NCI-H1930 (cell line): ENCODE measurements around the gene TGFB3.
A peak's percentile ranks its signal among the peaks of the same experiment; 100 is the strongest.

Experiments used
- DNase-seq, 2 experiments: peaks; one replicate each; lab custom pipeline; 2025; lab: John Stamatoyannopoulos, UW

TGFB3 gene

DNA sequence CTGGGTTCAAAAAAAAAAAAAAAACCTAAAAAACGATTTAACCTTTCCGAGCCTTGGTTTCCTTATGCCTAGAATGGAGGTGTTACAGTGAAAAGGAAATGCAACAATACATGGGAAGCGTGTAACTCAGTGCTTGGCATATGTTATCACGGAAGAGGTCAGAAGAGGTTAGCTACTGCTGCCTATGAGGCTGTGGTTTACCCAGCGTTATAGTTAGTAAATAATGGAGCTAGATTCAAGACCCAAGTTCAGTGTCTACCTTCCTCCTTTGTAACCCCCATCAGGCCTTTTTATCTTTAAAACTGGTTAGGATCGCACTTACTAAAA is 4.6 kb upstream of the TGFB3 start:
- no peak for DNase-seq

DNA sequence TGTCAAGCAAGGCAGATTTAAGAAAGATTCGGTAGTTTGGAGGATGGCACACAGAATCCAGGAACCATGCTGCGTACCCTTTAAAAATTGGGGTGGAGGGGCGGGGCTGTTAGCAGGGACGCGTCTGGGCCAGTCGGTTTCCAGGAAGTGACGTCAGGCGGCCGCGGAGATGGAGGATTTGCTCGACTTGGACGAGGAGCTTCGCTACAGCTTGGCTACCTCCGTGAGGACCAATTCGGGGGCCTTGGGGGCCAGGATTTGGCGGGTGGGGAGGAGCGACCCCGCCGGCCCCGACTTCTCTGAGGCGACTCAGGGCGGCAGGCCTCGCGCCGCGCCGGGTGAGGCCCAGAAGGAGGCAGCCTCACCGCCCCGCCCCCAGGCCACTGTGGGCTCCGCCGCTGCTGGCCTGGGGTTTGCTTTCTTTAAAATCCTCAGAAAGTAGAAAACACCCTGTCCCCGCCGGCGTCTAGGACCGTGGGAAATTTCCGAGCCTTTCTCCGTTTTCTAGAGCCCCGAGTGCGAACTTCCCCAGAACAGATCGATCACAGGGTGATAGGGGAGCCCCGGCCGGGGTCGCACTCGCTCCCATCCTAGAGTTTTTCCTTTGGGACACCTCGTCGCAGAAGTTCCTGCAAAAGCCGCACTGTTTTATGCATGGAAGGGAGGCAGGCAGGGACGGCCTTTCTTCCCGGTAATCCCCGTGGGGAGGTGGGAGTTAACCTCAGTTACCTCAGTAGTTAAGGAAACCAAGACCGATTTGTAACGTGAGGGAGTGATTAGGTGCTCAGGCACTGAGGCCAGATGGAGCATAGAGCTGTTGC is 4.0 kb upstream of the TGFB3 start, which contains the start of gene IFT43:
TSS of gene IFT43 (plus strand) at position 146 of the 821 bp plus-strand sequence. CDS start at position 170, 24 bp downstream.
- peak; percentile 51 to 53 for DNase-seq

DNA sequence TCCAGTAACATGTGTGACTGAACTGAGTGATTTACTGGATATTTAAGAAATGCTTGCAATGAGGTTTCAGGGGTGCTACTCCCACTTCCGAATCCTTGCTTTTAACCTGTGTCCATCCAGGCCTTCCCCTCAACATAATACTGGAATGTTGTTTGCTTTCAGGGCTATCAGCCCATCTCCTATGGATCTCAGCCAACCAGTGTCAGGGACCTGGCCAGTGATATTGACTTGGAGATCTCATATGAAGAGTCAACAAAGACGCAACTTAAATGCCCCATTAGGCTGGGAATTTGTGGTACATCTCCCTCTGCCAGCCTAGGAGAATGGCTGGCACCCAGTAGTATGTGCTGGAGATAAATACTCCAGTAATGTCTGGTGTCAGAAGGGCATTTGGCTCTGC is 2.9 kb upstream of the TGFB3 start:
- no peak for DNase-seq

DNA sequence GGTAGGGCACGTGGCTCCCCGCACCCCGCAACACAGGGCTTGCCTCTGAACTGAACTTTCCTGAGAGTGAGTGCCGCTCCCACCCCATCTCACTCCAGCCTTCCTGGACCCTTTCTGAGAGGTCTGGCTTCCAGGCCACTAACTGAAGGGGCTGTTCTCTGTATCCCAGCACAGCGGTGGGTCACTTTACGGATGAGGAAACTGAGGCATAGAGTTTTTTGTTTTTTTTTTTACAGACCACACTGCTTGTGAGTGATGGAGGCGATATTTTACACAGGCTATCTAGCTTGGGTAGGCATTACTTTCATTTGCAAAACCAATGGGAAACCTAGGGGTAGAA is 1.2 kb upstream of the TGFB3 start:
- DNase-seq = no peak

DNA sequence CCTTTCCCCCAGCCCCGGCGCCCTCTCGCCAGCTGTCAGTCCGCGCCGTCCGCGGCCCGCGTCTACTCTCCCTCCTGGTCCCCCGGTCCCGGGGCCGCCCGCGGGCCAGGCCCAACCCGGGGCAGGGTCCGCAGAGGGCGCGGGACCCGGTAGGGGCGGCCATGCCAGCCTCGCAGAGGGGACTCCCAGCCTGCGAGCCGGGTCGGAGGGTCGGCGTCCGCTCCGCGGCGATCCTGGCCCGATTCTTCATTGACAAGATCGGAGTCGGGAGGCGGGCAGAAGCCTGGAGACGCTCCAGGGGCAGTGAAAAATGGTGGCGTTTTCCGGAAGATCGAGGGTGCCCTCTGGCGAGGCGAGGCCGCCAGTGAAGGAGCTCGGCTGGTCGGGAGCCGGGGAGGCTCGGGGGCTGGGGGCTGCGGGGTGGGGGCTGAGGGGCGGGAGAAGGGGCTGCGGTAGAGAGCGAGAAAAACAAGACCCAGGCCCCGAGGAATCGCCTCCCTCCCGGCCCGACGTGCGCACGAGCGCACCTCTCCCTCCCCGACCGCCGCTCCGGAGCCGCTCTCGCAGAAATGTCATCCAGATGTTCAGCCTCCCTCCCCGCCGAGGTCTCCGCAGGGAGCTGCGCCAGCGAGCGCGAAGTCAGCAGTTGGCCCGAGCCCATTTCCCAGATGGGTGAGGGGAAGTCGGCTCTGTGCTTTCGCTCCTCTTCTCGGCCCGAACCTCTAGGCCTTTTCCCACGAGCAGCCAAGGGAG is 647 bp upstream of the TGFB3 start:
- peak; percentile 47 to 73 for DNase-seq

DNA sequence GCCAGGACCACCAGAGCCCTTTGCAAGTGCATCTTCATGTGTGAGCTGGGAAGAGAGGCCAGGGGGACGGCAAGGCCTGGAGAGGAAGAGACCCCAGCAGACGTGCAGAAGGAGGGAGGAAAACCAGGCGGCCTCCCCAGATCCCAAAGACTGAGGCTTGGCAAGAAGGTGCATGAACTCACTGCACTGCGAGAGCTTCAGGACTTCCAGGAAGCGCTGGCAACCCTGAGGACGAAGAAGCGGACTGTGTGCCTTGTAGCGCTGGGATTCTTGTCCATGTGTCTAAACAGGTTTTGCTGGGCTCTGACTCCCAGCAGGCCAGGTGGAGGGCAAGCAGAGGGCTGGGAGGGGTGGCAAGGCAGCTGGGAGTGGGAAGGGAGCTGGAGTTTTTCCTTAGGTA is 939 bp downstream of the TGFB3 start:
- no peak for DNase-seq

DNA sequence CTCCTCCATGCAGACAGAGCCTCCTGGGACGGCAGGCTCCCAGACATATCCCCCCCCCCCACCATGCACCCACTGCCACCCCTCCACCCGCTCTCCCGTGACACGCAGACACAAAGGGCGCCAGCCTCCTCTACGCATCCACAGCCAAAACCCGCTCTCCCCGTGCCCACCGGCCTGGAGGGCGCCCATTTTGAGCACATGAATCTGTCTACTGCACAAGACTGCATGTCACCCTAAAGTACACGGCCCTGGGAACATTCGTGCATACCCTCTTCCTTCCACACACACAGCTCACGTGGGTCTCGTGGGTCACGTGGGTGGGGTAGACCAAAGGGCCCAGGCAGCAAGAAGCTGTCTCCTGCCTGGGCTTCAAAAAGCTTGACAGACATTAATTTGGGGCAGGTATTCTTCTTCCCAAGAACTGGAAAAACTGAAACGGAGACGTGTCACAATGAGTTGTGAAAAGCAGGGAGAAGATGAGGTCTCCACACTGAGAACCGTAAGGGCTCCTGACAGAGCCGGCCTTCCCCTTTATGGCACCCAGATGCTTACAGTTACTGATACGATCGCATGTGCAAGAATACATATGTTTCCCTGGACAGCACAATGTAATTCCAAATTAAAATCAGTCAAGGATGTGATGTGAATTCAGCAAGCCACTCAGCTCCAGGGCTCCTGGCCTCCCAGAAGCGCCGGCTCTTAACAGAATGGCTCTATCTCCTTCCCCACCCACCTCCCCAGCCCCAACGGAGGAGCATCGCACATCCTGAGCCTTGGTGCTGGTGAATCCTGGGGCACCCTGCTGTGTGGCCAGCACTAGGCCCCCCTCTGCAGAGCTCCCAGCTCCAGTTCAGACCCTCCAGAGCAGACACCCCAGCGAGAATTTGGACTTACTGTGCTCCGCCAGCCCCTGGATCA is 1.9 kb downstream of the TGFB3 start:
- no peak for DNase-seq

DNA sequence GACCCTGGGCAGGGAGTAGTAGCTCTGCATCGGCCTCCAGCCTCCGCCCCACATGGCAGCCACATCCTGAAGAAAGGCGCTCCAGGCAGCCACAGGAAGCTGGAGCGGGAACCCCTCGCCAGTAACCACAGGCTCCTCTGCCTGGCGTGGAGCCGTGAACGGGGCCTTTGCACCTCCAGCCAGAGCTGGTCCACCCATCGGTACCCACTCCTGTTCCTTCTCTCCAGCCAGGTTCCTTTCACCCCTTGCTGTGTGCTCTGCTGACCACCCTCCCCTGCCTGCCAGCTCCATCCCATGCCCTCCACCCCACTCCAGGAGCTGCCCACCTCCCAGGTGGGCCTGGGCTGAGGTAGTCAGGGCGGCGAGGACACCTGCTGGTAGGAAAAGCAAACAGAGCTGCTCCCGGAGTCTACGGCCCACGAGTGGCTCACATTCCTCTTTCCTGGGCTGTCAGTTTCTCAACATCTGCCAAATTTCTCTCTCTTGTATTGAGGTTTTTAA is 2.7 kb downstream of the TGFB3 start:
- DNase-seq = no peak

DNA sequence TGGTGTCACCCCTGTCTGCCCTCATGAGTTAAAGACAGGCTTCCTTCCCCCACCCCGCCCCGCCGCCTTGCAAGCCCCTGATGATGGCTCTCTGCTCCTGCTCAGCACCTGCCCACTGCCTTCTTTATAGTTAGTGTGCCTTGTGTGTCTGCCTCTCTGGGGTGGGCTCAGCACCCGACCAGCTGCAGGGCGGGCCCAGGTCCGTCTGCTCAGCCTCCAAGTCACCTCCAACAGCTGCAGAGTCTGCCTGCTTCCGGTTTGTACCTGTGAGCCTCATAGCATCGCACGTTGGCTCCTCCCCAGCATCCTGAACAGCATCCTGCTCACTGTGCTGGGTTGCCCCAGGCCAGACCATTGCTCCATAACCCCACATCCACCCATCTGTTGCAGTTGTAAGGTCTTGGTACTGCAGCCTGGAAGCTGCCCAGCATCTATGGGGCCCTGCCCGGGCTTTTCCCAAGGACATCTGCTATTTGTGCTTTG is 3.5 kb downstream of the TGFB3 start:
- no peak for DNase-seq

DNA sequence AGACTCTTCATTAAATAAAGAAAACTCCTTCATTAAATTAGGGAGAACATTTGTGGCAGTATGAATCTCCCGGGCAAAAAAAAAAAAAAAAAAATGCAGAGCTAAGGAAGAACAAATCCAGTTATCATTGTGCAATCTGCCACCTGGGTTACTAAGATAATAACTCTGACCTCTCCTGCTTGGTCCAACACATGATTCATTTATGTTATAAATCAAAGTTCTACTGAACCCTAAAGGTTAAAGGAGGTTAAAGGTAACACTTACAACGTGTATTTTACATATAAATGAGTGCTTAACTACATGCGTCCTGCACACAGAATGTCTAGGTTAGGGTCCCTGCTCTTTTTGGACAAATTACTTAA is 4.2 kb downstream of the TGFB3 start:
- DNase-seq = no peak

DNA sequence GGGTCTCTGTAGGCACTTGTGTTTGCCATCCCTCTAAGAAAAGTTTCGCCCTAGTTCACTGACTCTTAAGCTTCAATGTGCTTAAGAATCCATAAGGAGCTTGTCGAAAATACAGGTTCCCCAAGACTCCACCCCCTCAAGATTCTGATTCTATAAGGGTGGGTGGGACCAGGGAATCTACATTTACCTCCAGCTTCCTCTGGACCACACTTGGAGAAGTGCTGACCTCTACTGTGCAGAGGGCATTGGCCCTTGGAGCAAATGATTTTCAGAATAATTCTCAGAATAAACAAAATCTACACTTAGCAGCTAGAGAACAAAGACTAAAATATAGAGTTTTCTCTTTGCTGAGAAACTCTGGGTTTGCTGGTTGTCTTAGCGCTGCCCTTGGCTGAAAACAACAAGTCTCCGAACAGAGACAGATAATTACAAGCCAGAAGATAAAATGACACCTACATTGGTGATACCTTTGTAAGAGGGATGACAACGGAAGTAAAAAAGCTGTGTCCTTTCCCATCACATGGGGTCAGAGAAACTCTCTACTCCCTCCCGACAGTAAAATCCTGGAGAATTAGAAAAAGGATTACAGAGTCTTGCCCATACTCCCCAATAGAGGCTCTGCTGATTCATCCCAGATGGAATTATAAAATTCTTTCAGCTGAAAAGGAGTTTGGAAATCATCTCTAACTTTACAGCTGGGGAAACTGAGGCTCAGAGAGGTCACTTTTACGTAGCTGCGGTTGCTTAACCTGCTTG is 4.8 kb downstream of the TGFB3 start:
- no peak for DNase-seq

DNA sequence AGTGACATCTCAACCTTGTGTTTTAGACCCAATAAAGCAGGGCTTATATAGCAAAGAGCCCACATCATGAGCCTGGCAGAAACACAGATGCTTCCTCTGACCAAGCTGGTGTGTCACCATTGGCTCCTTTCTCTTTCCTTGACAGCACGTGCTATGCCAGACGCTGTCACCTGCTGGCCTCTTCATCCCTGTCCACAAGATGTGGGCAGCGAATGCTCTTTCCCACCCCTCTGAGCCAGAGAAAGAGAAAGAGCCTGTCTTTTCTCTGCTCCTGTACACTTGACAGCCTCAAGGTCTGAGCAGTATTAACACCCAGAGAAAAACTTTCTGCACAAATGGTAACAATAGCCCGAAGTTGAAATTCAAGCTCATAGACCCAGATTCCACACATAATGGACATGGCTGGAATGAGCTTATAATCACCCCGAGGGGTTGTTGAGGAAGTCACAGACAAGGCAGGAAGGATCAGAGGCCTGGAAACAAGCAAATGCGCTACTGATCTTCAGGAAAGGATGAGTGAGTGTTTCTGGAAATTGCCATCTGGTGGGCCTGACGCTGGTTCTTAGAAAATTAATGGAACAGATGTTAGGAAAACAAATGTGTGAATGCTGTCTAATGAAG is 8.9 kb downstream of the TGFB3 start:
- no peak for DNase-seq

DNA sequence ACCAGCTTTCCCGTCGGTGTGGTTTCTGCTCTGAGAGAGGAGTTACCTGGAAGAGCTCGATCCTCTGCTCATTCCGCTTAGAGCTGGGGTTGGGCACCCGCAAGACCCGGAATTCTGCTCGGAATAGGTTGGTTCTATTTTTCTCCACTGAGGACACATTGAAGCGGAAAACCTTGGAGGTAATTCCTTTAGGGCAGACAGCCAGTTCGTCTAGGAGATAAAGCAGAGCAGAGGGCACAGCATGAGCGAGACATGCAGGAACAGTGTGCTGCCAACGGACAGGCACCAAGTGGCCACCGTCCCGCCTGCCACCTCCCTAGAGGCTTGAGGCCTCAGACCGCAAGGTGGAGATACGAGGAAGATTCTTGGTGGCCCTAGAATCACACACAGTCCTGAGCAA is 10.3 kb downstream of the TGFB3 start:
- DNase-seq = no peak

DNA sequence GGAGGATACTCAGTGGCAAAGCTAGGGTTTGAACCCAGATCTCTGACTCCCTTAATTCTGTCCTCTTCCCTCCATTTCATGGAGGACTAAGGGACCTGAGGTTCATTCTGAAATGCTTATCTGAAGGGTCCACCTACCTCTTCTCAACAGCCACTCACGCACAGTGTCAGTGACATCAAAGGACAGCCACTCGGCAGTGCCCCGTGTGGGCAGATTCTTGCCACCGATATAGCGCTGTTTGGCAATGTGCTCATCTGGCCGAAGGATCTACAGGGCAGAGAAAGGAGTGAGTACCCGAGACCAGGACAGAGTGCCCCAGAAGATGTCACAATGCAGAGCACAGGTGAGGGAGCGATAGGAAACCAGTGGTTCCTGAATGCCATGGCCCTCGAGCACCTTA is 10.8 kb downstream of the TGFB3 start:
- no peak for DNase-seq

DNA sequence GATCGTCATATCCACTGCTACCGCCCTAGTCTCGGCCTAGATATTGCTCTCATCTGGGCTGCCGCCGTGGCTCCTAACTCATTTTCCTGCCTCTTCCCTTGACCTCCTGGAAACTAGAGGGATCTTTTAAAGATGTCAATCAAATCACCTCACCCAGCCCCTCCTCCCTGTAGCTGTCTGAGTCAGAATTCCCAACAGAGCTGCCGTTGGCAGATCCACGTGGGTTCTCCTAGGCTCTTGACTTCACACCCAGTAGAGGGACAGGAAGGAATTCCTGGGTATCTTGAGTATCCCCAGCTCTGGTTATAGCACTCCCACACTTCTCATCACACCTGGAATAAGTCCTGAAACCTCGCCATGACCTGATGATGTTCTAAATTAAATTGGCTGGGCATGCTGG is 11.9 kb downstream of the TGFB3 start:
- DNase-seq = no peak

DNA sequence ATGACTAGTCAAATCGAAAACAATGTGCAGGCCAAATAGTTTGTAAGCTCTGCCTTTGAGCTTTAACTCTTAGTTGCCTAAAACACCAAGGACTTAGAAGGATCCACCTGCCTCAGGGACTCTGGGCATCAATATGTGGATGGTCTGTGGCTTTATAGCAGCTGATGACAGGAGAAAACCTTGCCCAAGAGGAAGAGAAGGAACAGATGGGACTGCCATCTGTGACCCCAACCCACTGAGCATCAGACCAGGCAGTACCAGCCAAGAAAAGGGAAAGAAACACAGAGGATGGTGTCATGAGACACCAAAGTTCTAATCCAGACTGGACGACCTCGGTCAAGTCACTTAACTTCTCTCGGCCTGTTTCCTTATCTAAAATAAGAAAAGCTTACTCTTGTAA is 12.7 kb downstream of the TGFB3 start:
- no peak for DNase-seq

DNA sequence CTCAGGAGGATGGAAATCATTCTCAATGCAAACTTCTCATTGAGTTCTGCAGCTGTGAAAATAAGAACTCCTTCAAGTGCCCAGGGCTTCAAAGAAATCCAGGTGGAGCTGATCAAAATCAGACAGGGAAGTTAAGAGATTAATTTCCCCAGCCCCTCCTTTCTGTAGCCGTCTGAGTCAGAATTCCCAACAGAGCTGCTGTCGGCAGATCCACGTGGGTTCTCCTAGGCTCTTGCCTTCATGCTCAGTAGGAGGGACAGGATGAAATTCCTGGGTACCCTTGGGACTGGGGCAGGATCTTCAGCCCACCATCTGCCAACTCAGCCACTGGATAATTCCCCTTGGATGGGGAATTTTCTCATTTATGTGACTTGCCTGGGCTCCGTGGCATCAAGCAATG is 13.3 kb downstream of the TGFB3 start:
- DNase-seq = no peak

DNA sequence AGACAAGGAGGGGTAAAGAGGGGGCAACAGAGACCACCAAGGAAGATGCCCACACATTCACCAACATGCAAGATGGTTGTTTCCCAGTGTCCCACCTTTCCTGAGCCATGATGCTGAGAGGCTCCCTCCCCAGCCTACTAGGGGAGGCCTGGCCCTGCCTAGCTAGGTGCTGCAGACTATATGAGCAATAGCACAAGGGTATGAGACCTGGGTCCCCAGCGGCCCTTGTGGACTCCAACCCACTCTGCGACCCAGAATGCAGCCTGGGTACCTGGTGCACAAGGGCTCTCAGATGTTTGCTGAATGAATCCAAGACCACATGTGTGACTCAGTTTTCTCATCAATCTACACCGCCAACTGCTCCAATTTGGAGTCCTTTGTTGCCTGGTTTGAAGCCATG is 13.9 kb downstream of the TGFB3 start:
- no peak for DNase-seq

DNA sequence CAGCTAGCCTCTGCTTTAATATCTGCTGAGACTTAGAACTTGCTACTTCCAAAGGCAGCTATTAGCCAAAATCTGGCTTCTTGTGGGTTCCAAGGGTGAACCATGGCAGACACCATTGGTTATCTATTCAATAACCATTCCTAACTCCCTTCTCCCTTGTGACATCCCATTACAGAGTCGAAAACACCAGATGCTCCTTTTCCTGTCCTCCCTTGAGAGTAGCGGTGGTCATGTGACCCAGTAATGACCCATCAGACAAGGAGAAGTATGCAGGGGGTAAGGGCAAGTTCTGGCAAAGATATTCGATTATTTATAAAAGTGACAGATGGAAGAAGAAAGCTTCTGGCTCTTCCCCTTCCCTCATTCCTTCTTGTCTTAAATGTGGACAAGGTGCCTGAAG is 20.1 kb downstream of the TGFB3 start:
- DNase-seq = no peak

DNA sequence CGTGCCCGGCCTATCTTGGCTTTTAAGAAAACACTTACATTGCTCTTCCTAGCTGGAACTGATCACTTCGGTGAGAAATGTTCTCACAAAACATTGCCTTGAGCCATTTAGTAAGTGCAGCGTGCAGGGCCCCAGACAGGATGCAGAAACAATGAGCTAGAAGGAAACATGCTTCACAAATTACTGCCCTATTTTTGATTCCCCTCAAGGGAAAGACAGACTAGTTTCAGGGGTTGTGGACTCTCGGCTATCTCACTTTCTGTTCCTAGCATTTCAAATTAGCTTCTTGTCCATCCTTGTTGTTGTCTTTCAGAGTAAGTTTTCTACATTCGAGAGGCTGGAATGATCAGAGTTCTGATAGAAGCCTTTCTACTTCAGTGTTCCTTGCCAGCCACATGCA is 21.6 kb downstream of the TGFB3 start:
- DNase-seq = no peak

DNA sequence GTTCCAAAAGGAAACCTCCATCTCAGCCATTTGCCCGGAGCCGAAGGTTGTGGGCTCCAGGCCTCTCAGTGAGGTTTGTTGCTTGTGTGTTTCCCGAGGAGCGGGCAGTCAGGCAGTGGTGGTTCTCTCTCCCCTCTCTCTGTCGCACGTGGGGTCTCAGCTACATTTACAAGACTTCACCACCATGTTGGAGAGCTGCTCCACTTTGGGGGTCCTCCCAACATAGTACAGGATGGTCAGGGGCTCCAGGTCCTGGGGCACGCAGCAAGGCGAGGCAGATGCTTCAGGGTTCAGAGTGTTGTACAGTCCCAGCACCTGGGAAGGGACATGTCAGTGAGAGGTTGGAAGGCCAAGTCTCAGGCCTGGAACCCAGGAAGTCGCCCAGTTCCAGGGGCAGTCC is 22.8 kb downstream of the TGFB3 start:
- DNase-seq = no peak
